VCaP (cell line): Measurements from ENCODE around the gene RHPN2.
"Not testable (repeated sequence)": the region's sequence is repeated elsewhere in the genome, so short reads cannot be mapped to it uniquely, and the experiment has no call there.

Source experiments
- H3K27ac ChIP-seq: fragments of 450-650 bp; 2 replicates; pipeline ENCODE4 v1.5.1; 2017
- CTCF ChIP-seq: fragments of 450-650 bp; conservative IDR thresholded peaks from 2 replicates; pipeline ENCODE4 v1.5.1; 2017; ENCODE audit warnings: mild to moderate bottlenecking, moderate library complexity

The RHPN2 gene

GRCh38 chr19:33035461-33035860, 29.2 kb downstream of the RHPN2 start:
- TF ChIP-seq CTCF: no peak

GRCh38 chr19:33032218-33032781, 32.4 kb downstream of the RHPN2 start:
- peak overlapping the region; percentile 85 for H3K27ac ChIP-seq
- TF ChIP-seq CTCF: no peak

More at GRCh38 chr19:33035461-33035860, 29.2 kb downstream of the RHPN2 start:
- H3K27ac ChIP-seq: no peak overlapping the region

GRCh38 chr19:33029746-33030303, 34.9 kb downstream of the RHPN2 start:
- H3K27ac ChIP-seq: peak overlapping the region; percentile 85
- no peak for TF ChIP-seq CTCF

GRCh38 chr19:33026602-33027001, 38.1 kb downstream of the RHPN2 start:
- H3K27ac ChIP-seq: peak overlapping the region; percentile 96

GRCh38 chr19:33025468-33026238, 39.0 kb downstream of the RHPN2 start:
- H3K27ac ChIP-seq: peak overlapping the region; percentile 96

GRCh38 chr19:33024398-33024797, 40.3 kb downstream of the RHPN2 start:
- no peak for TF ChIP-seq CTCF
- H3K27ac ChIP-seq: peak overlapping the region; percentile 96

GRCh38 chr19:33022472-33023116, 42.1 kb downstream of the RHPN2 start:
- TF ChIP-seq CTCF: no peak; the same call in 1 of the 2 replicates
- peak overlapping the region; percentile 96 for H3K27ac ChIP-seq

- not testable (repeated sequence) for H3K27ac ChIP-seq
Observed at GRCh38 chr19:33010891-33011290, 53.8 kb downstream of the RHPN2 start.

- H3K27ac ChIP-seq: no peak overlapping the region
- TF ChIP-seq CTCF: no peak
Observed at GRCh38 chr19:33008738-33009137, 56.0 kb downstream of the RHPN2 start.
